Activated CD4-positive, alpha-beta T cell treated with anti-CD3 and anti-CD28 coated beads for 1 hour (primary cell): ENCODE measurements around the gene AATK.
A peak's percentile ranks its signal among the peaks of the same experiment; 100 is the strongest.

Experiments used
- DNase-seq: peaks from one replicate; pipeline ENCODE4 v3.0.0-alpha.2; 2020

Gene AATK

GRCh38 chr17:81124377-81124776 is 41.6 kb downstream of the AATK start:
- DNase-seq, result no peak

- DNase-seq, result no peak
Observed at GRCh38 chr17:81123052-81124048, 42.7 kb downstream of the AATK start.

GRCh38 chr17:81121841-81122733 is 43.9 kb downstream of the AATK start:
- no peak for DNase-seq

GRCh38 chr17:81120695-81121621 is 45.1 kb downstream of the AATK start:
- DNase-seq, result no peak

GRCh38 chr17:81120149-81120484 is 45.9 kb downstream of the AATK start:
- DNase-seq, result no peak

- peak; percentile 74 for DNase-seq
Observed at GRCh38 chr17:81119223-81120148, 46.5 kb downstream of the AATK start.

GRCh38 chr17:81118308-81119221 is 47.5 kb downstream of the AATK start:
- no peak for DNase-seq

- DNase-seq, result no peak
Observed at GRCh38 chr17:81117672-81118198, 48.3 kb downstream of the AATK start.

GRCh38 chr17:81116704-81117103 is 49.3 kb downstream of the AATK start:
- DNase-seq, result no peak

GRCh38 chr17:81115749-81116464 is 50.1 kb downstream of the AATK start:
- no peak for DNase-seq

- DNase-seq, result no peak
Observed at GRCh38 chr17:81115219-81115618, 50.8 kb downstream of the AATK start.

GRCh38 chr17:81114351-81115093 is 51.5 kb downstream of the AATK start:
- DNase-seq, result no peak

- DNase-seq, result no peak
Observed at GRCh38 chr17:81113158-81113724, 52.8 kb downstream of the AATK start.

GRCh38 chr17:81112450-81112849 is 53.6 kb downstream of the AATK start:
- no peak for DNase-seq

GRCh38 chr17:81111066-81111465 is 55.0 kb downstream of the AATK start:
- no peak for DNase-seq

- no peak for DNase-seq
Observed at GRCh38 chr17:81110488-81111040, 55.5 kb downstream of the AATK start.

- no peak for DNase-seq
Observed at GRCh38 chr17:81109957-81110356, 56.1 kb downstream of the AATK start.

- DNase-seq, result no peak
Observed at GRCh38 chr17:81108220-81108619, 57.8 kb downstream of the AATK start.
